HG03095 (cell line): ENCODE measurements around the gene SLC6A8.

Source experiments
- ATAC-seq: cut with Tn5 transposase; IDR thresholded peaks from one replicate; pipeline ENCODE4 v1.9.1; 2021; ENCODE audit warnings: moderate library complexity; ENCODE audit not compliant: unreplicated experiment

SLC6A8 gene

GRCh38 chrX:153687121-153688039 lies at the start of gene SLC6A8:
Gene SLC6A8 (plus strand): TSS chrX:153687926. CDS start chrX:153688575, 649 bp downstream.
- ATAC-seq: no peak

DNA sequence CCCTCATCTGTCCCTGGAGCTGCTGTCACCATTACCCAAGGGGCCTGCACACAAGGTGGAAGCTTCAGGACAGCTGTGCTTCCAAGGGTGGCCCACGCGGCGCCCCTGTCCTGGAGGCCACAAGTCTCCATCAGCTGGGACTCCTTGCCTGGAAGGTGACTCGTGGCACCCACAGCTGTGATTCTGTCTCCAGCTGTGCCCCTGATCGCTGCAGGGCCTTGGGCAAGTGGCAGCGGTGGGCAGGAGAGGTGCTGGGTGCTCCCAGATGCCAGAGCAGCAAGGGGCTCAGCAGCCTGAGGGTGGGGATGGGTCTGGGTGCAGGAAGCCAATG lies 49.7 kb upstream of the SLC6A8 start:
- ATAC-seq: no peak

DNA sequence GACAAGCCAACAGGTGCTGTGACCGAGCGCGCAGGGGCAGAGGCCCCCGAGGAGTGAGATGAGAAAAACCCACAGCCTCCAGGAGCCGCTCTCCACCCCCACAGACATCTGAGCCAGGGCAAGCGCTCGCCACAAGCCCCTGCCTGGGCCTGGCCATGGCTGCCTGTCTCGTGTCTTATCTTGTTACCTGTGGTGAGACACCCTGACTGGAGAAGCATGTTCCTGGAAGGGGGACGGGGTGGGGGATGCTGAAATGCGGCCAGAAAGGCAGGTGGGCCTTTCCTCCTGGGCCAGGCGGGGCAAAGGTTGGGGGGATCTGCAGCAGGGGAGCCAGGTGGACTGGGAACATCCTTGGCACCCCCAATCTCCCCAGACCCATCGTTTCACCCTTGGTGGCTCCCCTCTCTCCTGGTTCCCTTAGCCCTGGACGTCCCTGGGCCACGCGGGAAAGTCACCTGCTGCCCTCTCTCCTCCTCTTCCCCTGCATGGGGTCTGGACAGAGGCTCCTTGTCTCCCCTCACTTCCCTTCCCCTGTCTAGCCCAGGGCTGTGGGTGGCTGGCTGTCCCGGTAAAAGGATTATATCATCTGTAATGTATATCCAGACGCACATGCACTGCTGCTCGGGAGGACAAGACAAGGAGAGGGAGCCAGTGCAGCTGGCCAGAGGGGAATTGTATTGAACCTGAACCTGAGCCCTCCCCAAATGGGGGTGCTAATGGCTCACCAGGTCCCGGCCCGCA lies 49.1 kb upstream of the SLC6A8 start:
- ATAC-seq: no peak

- no peak for ATAC-seq
Measured at GRCh38 chrX:153639177-153640044, 48.3 kb upstream of the SLC6A8 start.

DNA sequence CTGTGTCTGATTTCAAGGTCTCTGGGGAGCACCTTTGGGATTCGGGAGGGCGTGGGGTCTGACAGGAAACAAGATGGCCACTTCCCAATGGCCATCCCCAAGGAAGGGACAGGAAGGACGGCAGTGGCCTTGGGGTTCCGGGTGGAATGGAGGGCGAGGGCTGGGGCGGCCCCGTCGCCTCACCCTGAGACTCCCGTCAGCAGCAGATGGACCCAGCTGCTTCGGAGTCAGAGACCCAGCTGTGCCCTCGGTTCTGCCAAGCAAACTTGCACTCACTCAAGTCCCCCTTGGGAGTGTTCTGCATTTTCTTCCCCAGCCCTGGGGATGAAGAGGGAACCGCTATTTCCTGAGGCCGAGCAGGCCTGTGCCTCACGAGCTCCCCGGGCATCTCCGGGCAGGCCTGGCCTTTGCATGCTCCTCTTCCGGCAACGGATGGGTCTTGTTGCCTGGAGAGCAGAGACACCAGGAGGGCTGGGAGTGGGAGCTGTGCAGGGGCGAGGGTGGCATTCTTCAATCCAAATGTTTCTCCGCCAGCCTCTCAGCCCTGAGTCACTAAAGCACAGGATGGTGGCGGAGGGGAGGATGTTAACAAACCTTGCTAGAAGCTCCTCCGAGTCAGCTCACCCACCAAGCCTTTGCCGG lies 47.6 kb upstream of the SLC6A8 start:
- no peak for ATAC-seq

GRCh38 chrX:153640736-153641575 lies 46.8 kb upstream of the SLC6A8 start:
- ATAC-seq: no peak

DNA sequence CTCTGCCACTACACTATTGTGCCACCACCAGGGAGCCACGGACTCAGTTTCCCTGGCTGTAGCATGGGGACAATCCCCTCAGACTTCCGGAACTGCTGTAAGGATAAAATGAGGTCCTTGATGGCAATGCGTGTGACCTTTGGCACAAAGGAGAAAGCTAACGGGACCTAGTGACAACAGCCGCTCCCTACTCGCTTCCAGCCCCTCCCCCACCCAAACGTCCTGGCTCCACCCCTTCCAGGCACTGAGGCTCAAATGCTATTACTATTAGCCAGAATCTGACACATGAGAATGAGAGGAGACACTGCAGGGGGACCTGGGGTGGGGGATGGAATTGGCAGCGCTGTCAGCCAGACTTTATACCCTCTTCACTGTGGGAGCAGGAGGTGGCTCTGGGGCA lies 46.1 kb upstream of the SLC6A8 start:
- ATAC-seq: no peak

GRCh38 chrX:153642051-153642654 lies 45.6 kb upstream of the SLC6A8 start:
- no peak for ATAC-seq

- no peak for ATAC-seq
Measured at GRCh38 chrX:153642655-153643430, 44.9 kb upstream of the SLC6A8 start.

DNA sequence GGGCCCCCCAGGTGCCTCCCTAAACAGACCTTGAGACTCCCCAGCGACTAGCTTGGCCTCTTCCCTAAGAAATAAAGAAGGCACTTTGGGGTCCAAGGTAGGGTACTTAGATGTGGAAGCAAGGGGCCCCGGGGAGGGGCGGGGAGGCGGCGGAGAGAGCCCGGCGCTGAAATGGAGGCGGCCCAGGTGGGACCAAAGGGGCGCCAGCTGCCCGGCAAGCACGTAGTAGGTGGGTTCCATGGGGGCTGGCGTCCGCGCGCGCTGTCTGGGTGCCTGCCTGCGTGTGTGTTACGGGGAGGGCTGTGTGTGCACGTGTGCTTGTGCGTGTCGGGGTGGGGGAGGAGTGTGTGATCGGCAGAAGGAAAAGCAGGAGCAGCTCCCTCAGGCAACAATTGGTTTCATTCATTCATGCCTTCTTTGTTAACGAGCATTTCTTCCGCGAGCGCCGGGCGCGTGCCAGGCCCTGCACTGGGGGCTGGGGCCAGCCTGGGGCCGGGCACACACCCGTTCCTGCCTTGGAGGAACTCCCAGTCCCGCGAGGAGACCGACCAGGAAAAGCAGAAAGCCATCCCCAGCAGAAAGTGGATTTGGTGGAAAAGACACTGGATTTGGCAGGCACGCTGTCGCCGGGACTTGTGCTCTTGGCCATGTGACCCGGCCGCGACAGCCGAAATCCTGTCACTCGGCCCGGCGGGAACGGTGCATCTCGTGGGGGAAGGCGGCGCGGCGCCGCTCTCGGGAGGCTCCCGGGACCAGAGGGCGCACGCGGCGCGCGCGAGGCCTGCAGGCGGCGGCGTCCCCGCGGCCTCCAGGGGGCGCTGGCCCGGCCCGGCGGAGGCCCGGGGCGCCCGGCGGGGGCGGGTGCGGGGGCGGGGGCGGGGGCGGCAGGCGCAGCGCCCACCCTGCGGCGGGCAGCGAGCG lies 44.0 kb upstream of the SLC6A8 start:
- no peak for ATAC-seq

DNA sequence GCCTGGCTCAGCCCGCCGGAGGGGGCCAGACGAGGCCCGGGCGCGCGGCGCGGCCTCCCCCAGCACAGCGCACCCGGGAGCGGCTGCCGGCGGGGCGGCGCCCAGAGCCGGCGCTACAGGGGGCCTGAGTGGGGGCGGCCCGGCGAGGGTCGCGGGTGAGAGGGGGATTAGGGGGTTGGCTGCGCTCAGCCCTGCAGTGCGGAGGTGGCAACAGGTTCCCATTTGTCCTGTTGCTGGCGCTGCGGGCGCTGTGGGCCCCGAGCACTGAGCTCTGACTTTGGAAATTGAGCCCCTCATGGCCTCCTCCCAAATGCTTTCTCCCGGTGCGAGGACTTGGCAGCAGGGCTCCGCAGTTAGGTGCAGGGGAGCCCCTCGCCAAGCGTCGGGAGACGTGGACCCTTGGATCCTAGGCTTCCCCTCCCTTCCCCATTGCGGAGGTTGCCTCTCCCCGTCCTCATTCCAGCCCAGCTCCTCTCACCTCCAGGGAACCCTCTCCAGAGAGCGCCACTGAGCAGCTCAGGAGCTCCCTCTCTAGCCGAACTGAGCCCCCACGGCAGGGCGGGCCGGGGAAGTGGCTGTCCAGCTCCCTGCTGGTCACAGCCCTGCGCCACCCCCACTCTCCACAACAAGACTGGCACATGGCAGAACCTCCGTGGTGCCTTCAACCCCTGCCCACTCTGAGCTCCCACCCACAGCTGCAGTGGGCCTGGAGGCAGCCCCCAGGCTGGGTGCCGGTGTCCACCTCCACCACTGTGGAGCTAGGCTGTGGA lies 43.2 kb upstream of the SLC6A8 start:
- no peak for ATAC-seq

DNA sequence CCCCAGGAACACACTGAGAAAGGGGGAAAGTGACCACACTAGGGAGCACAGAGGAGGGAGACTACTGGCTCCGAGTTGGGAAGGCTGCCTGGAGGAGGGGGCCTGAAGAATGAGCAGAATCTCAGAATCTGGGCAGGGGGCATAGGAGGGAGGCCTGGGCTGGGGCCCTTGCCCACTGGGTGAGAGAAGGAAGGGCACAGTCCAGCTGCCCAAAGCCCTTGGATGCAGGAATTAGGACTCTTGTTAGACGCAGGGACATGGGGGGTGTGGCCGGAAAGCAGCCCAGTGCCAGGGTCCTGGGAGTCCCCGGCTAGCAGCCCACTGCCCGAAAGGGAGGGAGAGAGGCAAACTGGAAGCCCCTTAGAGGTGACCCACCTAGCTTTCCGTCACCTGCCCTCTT lies 42.6 kb upstream of the SLC6A8 start:
- no peak for ATAC-seq

GRCh38 chrX:153645921-153646488 lies 41.7 kb upstream of the SLC6A8 start:
- no peak for ATAC-seq

GRCh38 chrX:153646620-153647373 lies 40.9 kb upstream of the SLC6A8 start, which contains the start of gene DUSP9:
Gene DUSP9 (plus strand): TSS chrX:153647203. CDS start chrX:153647954, 751 bp downstream.
- no peak for ATAC-seq

GRCh38 chrX:153647461-153648357 lies 40.0 kb upstream of the SLC6A8 start:
- ATAC-seq: no peak
